Endodermal cell (in vitro differentiated cells): ENCODE measurements around the gene EFCAB3. TPM values are rescaled to one million over a fixed set of nuclear protein-coding genes. Genes with fewer than 3 reads are reported as not detected.
"Not testable (repeated sequence)": the region's sequence is repeated elsewhere in the genome, so short reads cannot be mapped to it uniquely, and the experiment has no call there.

ENCODE experiments used
- DNase-seq: peaks from one replicate; pipeline ENCODE4 v3.0.0-alpha.2; 2017
- H3K27ac ChIP-seq: 2 replicates; pipeline ENCODE4 v1.5.1; 2013; ENCODE audit warnings: mild to moderate bottlenecking, low read depth, low read length, moderate library complexity
- H3K27me3 ChIP-seq: 2 replicates; pipeline ENCODE4 v1.6.1; 2013; ENCODE audit warnings: mild to moderate bottlenecking, low read length, moderate library complexity; ENCODE audit not compliant: insufficient read depth, control insufficient read depth, poor library complexity, severe bottlenecking
- H3K36me3 ChIP-seq: 2 replicates; pipeline ENCODE4 v1.7.0; 2013; ENCODE audit warnings: mild to moderate bottlenecking, low read length, moderate library complexity; ENCODE audit not compliant: control insufficient read depth, insufficient read depth
- H3K4me1 ChIP-seq: one replicate; pipeline ENCODE4 v1.7.0; 2013; ENCODE audit warnings: low read length; ENCODE audit not compliant: control insufficient read depth, insufficient read depth
- H3K4me3 ChIP-seq: 2 replicates; pipeline ENCODE4 v1.5.1; 2013; ENCODE audit warnings: mild to moderate bottlenecking, low read length, moderate library complexity
- H3K9ac ChIP-seq: 2 replicates; pipeline ENCODE4 v1.6.1; 2013; ENCODE audit warnings: mild to moderate bottlenecking, low read length, moderate library complexity; ENCODE audit not compliant: poor library complexity, severe bottlenecking; ENCODE audit errors: extremely low read depth
- H3K9me3 ChIP-seq: 2 replicates; pipeline ENCODE4 v1.6.1; 2013; ENCODE audit warnings: mild to moderate bottlenecking, low read length, moderate library complexity; ENCODE audit not compliant: control insufficient read depth
- H3K27ac Mint-ChIP-seq: 2 replicates; pipeline ENCODE4 v1.8.0; 2020; ENCODE audit warnings: mixed read lengths
- H3K27me3 Mint-ChIP-seq: 2 replicates; pipeline ENCODE4 v1.8.0; 2021; ENCODE audit warnings: mild to moderate bottlenecking, mixed read lengths; ENCODE audit not compliant: insufficient read depth
- H3K36me3 Mint-ChIP-seq: 2 replicates; pipeline ENCODE4 v1.8.0; 2020; ENCODE audit warnings: low read depth, mixed read lengths
- H3K4me1 Mint-ChIP-seq: 2 replicates; pipeline ENCODE4 v1.8.0; 2020; ENCODE audit warnings: mixed read lengths
- H3K4me3 Mint-ChIP-seq: 2 replicates; pipeline ENCODE4 v1.8.0; 2020; ENCODE audit warnings: mild to moderate bottlenecking, moderate library complexity, mixed read lengths
- H3K9me3 Mint-ChIP-seq: 2 replicates; pipeline ENCODE4 v1.8.0; 2020; ENCODE audit warnings: mild to moderate bottlenecking, mixed read lengths
- CTCF ChIP-seq: fragments of 200-600 bp; sonication (generic); conservative IDR thresholded peaks from 2 replicates; pipeline ENCODE4 v1.5.0; 2021; ENCODE audit warnings: antibody characterized with exemption, mild to moderate bottlenecking
- WGBS, 2 experiments: methylation state at CpG; one replicate each; pipeline versions ENCODE4 v1.1.5 to v1.1.7; 2013; ENCODE audit warnings: missing lambda C conversion rate in 2 of 2, mixed read lengths in 1 of 2; ENCODE audit not compliant: insufficient coverage in 1 of 2, insufficient read length in 1 of 2; 5-methylcytosine and 5-hydroxymethylcytosine counted together
- total RNA-seq, 2 donors: library from RNA; stranded (reverse); fragmentation: NEBNext Ultra II Directional in 1 of 2; extraction: Animal tissue kit (Norgen Biotek cat#: 25700) in 1 of 2; gene quantifications; 2 replicates in 1 of 2; 3 replicates in 1 of 2; pipeline ENCODE4 v1.2.1, GENCODE V29; 2021

Gene EFCAB3
- total RNA-seq, 2 donors from 2014 or later = not detected

DNA sequence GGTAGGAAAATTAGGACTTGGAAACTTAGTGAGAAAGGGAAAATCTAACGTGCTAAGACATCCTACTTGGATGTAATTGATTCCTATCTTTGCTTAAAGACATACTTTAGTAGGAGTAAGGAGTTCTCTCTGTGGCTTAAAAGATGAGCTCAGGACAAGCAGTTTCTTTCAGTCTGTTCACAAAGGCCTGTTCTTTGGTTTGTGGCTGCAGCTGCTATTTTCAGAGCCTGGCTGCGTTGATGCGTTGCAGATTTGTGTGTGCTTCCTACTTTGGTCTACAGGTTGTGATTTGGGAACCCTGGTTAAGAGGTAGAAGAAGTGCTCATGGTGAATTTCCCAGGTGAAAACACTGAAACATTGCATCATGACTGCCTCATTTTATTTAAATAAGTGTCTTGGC, 73.8 kb downstream of the EFCAB3 start:
- WGBS, 2 experiments = 90 to 94% methylated on average over 2 to 3 of the region's 3 CpGs
- H3K36me3 ChIP-seq, H3K4me3 ChIP-seq, H3K4me1 ChIP-seq, H3K27me3 ChIP-seq, H3K9ac ChIP-seq, DNase-seq, H3K9me3 Mint-ChIP-seq, H3K27ac ChIP-seq, H3K27me3 Mint-ChIP-seq, H3K9me3 ChIP-seq, H3K4me3 Mint-ChIP-seq, H3K4me1 Mint-ChIP-seq, H3K27ac Mint-ChIP-seq, H3K36me3 Mint-ChIP-seq: not testable (repeated sequence)

DNA sequence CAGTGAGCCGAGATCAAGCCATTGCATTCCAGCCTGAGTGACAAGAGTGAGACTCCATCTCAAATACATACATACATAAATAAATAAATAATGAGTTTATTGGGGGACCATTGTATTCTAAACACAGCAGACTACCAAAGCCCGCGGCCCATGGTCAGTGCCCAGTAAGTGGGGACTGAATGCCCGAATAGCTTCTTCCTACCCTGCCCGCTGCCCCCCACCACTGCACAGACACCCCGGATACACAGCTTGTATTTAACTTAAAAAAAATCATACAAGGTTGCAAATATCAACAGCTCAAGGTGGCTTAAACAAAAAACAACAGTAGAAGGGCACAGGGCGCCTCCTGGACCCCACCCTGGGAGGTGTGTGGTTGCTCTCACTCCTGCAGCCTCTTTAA, 75.7 kb downstream of the EFCAB3 start:
- no peaks in the 10 kb centered on the region for H3K9me3 ChIP-seq
- H3K9ac ChIP-seq = no peak overlapping the region
- H3K36me3 ChIP-seq = no peaks in the 10 kb centered on the region
- no peaks in the 10 kb centered on the region for H3K27me3 ChIP-seq
- no peaks in the 10 kb centered on the region for H3K4me1 ChIP-seq
- no peak for DNase-seq
- H3K27ac Mint-ChIP-seq = no peak overlapping the region
- no peak overlapping the region for H3K4me3 Mint-ChIP-seq
- no peaks in the 10 kb centered on the region for H3K9me3 Mint-ChIP-seq
- 91 to 100% methylated on average over 3 to 7 of the region's 7 CpGs for WGBS, 2 experiments
- H3K4me1 Mint-ChIP-seq = no peaks in the 10 kb centered on the region
- no peak overlapping the region for H3K27ac ChIP-seq
- TF ChIP-seq CTCF = no peak
- no peaks in the 10 kb centered on the region for H3K27me3 Mint-ChIP-seq
- H3K4me3 ChIP-seq = no peak overlapping the region
- H3K36me3 Mint-ChIP-seq = peaks cover 4% of the 10 kb centered on the region

DNA sequence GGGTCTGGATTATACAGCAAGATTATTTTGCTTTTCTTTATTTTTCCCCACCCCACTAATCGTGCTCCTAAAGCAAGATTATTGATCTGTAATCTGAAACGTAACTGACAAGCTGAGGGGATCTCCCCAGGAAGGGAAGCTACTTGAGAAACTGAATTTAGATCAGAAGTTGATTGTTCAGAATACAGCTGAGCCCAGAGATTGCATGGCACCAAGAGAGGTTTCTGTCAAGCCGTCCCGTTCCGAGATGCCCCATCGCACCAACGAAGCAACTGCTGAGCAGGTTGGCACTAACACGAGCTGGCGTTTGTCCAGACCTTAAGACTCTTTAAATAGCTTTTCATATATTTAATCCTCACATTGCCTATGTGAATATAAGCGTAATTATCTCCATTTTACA, 78.1 kb downstream of the EFCAB3 start:
- not testable (repeated sequence) for H3K27me3 Mint-ChIP-seq, H3K36me3 Mint-ChIP-seq, H3K4me3 Mint-ChIP-seq, H3K4me1 Mint-ChIP-seq, H3K9me3 ChIP-seq, H3K4me3 ChIP-seq, H3K27me3 ChIP-seq, H3K36me3 ChIP-seq, H3K9me3 Mint-ChIP-seq, DNase-seq, H3K9ac ChIP-seq, H3K27ac ChIP-seq, H3K4me1 ChIP-seq, H3K27ac Mint-ChIP-seq
- 91 to 96% methylated on average over 6 to 10 of the region's 10 CpGs for WGBS, 2 experiments

GRCh38 chr17:62464422-62464821, 84.1 kb downstream of the EFCAB3 start:
- not testable (repeated sequence) for H3K9ac ChIP-seq, H3K27ac Mint-ChIP-seq, H3K4me3 Mint-ChIP-seq, H3K27me3 ChIP-seq, H3K27ac ChIP-seq, H3K4me3 ChIP-seq, H3K36me3 Mint-ChIP-seq, DNase-seq, H3K4me1 ChIP-seq, H3K4me1 Mint-ChIP-seq, H3K36me3 ChIP-seq, H3K9me3 Mint-ChIP-seq, H3K27me3 Mint-ChIP-seq, H3K9me3 ChIP-seq
- 100% methylated on average over 2 of the region's 3 CpGs; no CpG with 5 or more reads in 1 of the 2 experiments for WGBS, 2 experiments

DNA sequence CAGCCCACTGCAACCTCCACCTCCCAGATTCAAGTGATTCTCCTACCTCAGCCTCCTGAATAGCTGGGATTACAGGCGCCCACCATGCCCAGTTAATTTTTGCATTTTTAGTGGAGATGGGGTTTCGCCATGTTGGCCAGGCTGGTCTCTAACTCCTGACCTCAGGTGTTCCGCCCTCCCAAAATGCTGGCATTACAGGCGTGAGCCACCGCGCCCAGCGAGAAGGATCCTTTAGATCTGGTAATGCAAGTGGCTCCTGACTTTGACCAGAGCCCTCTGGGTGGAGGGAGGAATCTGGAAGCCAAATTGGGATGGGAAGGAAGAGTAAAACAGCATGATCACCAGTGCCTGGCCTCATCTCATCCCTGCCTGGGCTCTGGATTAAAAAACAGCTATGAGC, 84.9 kb downstream of the EFCAB3 start:
- not testable (repeated sequence) for H3K36me3 ChIP-seq, H3K4me3 ChIP-seq, H3K4me1 Mint-ChIP-seq, H3K4me3 Mint-ChIP-seq, DNase-seq, H3K36me3 Mint-ChIP-seq, H3K9ac ChIP-seq, H3K27me3 Mint-ChIP-seq, H3K9me3 Mint-ChIP-seq, H3K4me1 ChIP-seq, H3K27me3 ChIP-seq, H3K27ac Mint-ChIP-seq, H3K27ac ChIP-seq, H3K9me3 ChIP-seq
- WGBS, 2 experiments = 89 to 96% methylated on average over 5 to 7 of the region's 7 CpGs

Other genes starting within 250 kb of the EFCAB3 start
- 10 to 100 TPM; 30.1 to 38.5 TPM for gene METTL2A, start 43.3 kb downstream of the EFCAB3 start, total RNA-seq
- 10 to 100 TPM; 76.2 to 89.2 TPM for gene TLK2, start 98.3 kb downstream of the EFCAB3 start, total RNA-seq
- 100 to 1,000 TPM; 103 to 165 TPM for gene MRC2, start 247.1 kb downstream of the EFCAB3 start, total RNA-seq